ENCODE measurements around the gene ELOB.

ELOB gene

GRCh38 chr16:2777231-2777902 lies at the start of gene ELOB:
Gene ELOB (minus strand): TSS chr16:2777280. CDS start chr16:2777239, 41 bp downstream.
- Mint-ChIP-seq H3K27ac (peak within 1 kb of the TSS; percentile 98 to 99), H3K27me3 (no peaks in the 10 kb centered on the region), H3K9me3 (no peaks in the 10 kb centered on the region), H3K4me1 (peaks cover 61% of the 10 kb centered on the region), H3K4me3 (peak within 1 kb of the TSS; percentile 91 to 96)
- DNase-seq (peak; percentile 85 to 87), ATAC-seq (peak; percentile 93)

DNA sequence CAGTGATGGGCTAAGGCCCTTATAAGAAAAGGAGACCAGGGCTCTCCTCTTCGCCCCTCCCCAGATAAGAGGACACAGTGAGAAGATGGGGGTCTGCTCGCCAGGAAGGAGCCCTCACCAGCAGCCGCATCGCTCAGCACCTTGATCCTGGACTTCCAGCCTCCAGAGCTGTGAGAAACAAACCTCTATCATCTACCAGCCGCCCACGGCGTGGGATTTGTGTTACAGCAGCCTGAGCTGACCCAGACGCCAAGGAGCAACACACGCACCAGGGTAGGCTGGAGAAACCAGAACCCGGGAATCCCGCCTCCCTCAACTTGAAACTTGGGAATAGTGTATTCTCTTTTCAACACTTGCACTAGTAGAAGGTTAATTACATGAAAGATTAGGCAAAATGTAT lies 48.8 kb upstream of the ELOB start:
- Mint-ChIP-seq H3K4me3 (no peak overlapping the region), H3K27ac (no peak overlapping the region), H3K9me3 (no peaks in the 10 kb centered on the region), H3K27me3 (peaks cover 6% of the 10 kb centered on the region), H3K4me1 (no peaks in the 10 kb centered on the region)
- ATAC-seq = no peak
- no peak for DNase-seq

DNA sequence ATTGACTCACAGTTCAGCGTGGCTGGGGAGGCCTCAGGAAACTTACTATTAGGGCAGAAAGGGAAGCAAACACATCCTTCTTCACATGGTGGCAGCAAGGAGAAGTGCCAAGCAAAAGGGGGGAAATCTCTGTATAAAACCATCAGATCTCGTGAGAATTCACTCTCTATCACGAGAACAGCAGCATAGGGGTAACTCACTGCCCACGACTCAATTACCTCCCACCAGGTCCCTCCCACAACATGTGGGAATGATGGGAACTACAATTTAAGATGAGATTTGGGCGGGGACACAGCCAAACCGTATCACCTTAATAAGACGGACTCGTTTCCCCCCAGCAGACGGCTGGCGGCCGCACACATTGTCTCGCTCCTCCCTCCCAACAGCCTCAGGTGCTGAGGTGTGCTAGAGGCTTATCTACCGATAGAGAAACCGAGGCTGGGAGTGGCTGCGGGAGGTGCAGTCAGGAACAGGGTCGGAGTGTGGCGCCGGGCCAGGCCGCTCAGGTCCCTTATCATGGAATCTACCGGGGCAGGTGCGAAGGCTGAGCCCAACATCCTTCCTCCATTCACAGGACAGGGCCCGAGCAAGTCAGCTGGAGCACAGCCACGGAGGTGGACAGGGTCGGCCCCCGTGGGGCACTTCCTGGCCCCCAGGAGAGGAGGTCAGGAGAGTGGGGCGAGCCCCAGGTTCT lies 48.1 kb upstream of the ELOB start:
- Mint-ChIP-seq H3K4me1 (no peaks in the 10 kb centered on the region), H3K27me3 (no peaks in the 10 kb centered on the region), H3K9me3 (no peaks in the 10 kb centered on the region), H3K4me3 (no peak overlapping the region), H3K27ac (no peak overlapping the region)
- ATAC-seq (no peak), DNase-seq (no peak)

- no peak for ATAC-seq
- Mint-ChIP-seq H3K4me3 (no peak overlapping the region), H3K27me3 (no peaks in the 10 kb centered on the region), H3K4me1 (no peaks in the 10 kb centered on the region), H3K9me3 (no peaks in the 10 kb centered on the region), H3K27ac (no peak overlapping the region)
- DNase-seq = no peak
These were observed 47.5 kb upstream of the ELOB start for GRCh38 chr16:2824626-2825025.

- no peak overlapping the region for H3K4me3 Mint-ChIP-seq
- DNase-seq = no peak
These were observed 45.4 kb upstream of the ELOB start for GRCh38 chr16:2822496-2822895.

DNA sequence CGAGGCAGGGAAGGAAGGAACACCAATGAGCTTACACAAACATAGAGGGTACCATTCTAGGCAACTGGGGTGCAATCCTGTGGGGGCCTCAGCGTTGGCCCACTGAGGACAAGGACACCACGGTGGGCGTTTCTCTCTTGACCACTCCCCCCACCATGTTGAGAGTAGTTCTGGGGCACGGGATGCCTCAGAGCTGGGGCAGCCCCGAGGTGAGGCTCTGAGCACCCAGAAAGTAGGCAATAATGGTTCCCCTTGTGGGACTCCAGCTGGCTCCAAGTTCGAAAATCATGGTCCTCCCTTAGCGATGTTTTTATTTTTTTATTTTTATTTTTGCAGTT lies 45.0 kb upstream of the ELOB start:
- Mint-ChIP-seq H3K27me3 (no peaks in the 10 kb centered on the region), H3K9me3 (no peaks in the 10 kb centered on the region), H3K4me3 (no peak overlapping the region), H3K27ac (no peak overlapping the region), H3K4me1 (no peaks in the 10 kb centered on the region)
- ATAC-seq (no peak), DNase-seq (no peak)

More at GRCh38 chr16:2822496-2822895, 45.4 kb upstream of the ELOB start:
- Mint-ChIP-seq H3K4me1 (no peaks in the 10 kb centered on the region), H3K9me3 (no peaks in the 10 kb centered on the region), H3K27me3 (no peaks in the 10 kb centered on the region), H3K27ac (no peak overlapping the region)
- ATAC-seq = no peak

DNA sequence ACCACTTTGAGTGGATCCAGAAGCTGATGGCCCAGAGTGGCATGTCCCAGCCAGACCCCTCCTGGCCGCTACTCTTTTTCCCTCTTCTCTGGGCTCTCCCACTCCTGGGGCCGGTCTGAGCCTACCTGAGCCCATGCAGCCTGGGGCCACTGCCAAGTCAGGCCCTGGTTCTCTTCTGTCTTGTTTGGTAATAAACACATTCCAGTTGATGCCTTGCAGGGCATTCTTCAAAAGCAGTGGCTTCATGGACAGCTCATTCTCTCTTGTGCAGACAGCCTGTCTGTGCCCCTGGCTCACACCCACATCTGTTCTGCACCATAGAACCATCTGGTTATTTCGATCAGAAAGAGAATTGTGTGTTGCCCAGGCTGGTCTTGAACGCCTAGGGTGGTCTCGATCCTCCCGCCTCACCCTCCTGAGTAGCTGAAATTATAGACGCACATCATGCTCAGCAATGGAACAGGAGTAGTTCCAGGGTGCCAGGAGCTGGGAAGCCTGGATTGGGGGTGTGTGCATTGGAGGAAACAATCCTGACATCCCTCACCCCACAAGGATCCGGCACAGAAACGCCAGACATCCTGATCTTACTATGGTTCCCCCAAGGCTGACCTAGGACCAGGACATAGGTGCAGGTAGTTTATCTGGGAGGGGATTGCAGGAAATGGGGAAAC lies 44.5 kb upstream of the ELOB start:
- no peak overlapping the region for H3K27ac Mint-ChIP-seq
- H3K9me3 Mint-ChIP-seq = no peaks in the 10 kb centered on the region
- no peaks in the 10 kb centered on the region for H3K27me3 Mint-ChIP-seq
- no peak for DNase-seq
- ATAC-seq = no peak
- H3K4me1 Mint-ChIP-seq = no peaks in the 10 kb centered on the region
- no peak overlapping the region for H3K4me3 Mint-ChIP-seq

- Mint-ChIP-seq H3K9me3 (no peaks in the 10 kb centered on the region), H3K4me1 (no peaks in the 10 kb centered on the region), H3K27ac (no peak overlapping the region), H3K27me3 (no peaks in the 10 kb centered on the region), H3K4me3 (no peak overlapping the region)
- ATAC-seq (no peak), DNase-seq (no peak)
These were observed 43.9 kb upstream of the ELOB start for GRCh38 chr16:2820836-2821486.

- no peaks in the 10 kb centered on the region for H3K4me1 Mint-ChIP-seq
- no peak for ATAC-seq
- no peaks in the 10 kb centered on the region for H3K27me3 Mint-ChIP-seq
- no peak overlapping the region for H3K27ac Mint-ChIP-seq
- DNase-seq = no peak
- H3K9me3 Mint-ChIP-seq = no peaks in the 10 kb centered on the region
- H3K4me3 Mint-ChIP-seq = no peak overlapping the region
These were observed 43.1 kb upstream of the ELOB start for GRCh38 chr16:2819939-2820835.

DNA sequence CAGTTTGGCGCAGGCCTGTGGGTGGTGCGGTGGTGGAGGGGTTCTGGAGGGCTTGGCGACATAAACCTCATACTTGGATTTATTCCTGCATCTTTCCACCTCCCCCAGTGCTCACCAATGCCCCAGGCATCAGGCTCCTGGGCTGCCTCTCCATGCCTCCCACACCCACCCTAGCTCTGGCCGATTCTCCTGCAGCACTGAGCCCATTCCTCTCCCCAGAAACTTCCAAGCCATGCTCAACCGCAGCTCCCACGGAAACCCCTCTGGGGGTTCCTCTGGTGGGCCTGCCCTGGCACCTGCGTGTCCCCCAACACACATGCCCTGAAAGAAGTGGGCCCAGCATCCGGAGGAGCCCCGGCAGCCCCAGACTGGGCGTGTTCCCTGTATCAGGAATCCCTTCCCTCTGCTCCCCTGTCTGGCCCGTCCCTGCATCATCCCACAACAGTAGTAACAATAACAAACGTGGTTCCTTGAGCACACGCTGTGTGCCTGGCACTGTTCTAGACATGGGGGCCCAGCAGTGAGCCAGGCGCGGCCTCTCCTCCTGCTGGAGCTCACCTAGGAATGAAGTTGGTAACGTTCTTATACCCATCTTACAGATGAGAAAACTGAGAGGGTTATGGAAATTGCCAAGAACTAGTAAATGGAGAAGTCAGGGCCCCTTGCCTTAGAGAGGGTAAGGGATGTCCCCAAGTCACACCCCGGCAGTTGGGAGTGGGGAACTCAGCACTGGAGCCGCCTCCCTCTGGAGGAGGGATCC lies 42.3 kb upstream of the ELOB start:
- ATAC-seq (no peak), DNase-seq (no peak)
- no peak overlapping the region for H3K4me3 Mint-ChIP-seq
- no peaks in the 10 kb centered on the region for H3K4me1 Mint-ChIP-seq
- no peaks in the 10 kb centered on the region for H3K27me3 Mint-ChIP-seq
- H3K27ac Mint-ChIP-seq = peak overlapping the region; percentile 46 to 78
- H3K9me3 Mint-ChIP-seq = no peaks in the 10 kb centered on the region

DNA sequence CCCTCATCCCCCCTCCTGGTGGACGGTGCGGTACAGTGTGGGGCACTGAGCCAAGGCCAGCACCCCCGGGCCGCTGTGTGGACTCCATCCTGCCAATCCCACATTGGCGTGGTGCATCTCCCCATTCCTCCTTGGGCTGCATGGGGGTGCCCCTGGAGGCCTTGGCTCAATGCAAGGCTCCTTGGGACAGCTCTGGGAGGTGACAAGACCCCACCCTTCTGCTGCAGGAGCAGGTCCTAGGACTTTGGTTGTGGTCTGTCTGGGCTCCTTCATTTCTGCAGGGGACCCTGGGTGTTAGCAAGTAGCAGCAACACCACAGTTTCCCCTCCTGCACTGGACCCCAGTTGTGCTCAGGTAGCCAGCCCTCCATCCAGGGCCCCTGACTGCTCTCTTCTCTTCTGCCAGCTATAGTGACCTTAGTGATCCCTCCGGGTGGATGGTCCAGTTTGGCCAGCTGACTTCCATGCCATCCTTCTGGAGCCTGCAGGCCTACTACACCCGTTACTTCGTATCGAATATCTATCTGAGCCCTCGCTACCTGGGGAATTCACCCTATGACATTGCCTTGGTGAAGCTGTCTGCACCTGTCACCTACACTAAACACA lies 41.3 kb upstream of the ELOB start:
- H3K27me3 Mint-ChIP-seq = no peaks in the 10 kb centered on the region
- DNase-seq = no peak
- peak overlapping the region in 1 of 2 donors; percentile 61 for H3K27ac Mint-ChIP-seq
- H3K9me3 Mint-ChIP-seq = no peaks in the 10 kb centered on the region
- no peaks in the 10 kb centered on the region for H3K4me1 Mint-ChIP-seq
- H3K4me3 Mint-ChIP-seq = peak overlapping the region in 1 of 2 donors; percentile 44
- ATAC-seq = no peak

DNA sequence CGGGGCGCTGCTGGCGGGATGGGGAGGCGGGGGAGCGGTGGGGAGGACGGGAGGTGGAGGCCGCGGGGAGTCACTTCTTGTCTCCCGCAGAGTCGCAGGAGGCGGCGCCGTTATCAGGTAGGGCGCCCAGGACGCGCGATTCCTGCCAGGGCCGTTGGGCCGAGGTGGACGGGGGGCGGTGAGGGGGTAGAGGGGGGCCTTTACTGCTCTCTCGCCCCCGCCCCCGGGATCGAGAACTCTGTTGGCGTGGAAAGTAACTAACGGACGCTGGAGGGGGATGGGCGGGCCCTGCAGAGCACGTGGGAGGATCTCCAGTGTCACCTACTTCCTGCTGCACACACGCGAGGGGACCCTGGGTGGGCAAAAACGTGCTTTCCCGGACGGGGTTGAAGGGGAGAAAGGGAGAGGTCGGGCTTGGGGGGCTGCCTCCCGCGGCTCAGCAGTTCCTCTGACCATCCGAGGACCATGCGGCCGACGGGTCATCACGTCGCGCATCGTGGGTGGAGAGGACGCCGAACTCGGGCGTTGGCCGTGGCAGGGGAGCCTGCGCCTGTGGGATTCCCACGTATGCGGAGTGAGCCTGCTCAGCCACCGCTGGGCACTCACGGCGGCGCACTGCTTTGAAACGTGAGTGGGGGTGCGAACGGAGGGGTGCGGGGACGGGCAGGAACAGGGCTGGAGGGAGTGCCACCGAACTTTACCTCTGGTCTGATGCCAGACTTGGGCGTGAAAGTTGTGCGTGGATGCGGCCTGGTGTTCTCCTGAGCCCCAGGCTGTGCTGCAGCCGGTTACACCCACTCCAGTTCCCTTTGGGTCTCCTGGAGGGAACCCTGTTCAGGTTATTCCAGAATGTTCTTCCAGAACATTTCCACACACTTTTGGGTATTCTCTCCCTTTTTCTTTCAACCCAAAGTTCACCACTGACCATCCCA lies 40.5 kb upstream of the ELOB start:
- Mint-ChIP-seq H3K27me3 (no peaks in the 10 kb centered on the region), H3K4me3 (peak overlapping the region; percentile 41 to 74), H3K27ac (peak overlapping the region in 1 of 2 donors; percentile 91), H3K4me1 (no peaks in the 10 kb centered on the region), H3K9me3 (no peaks in the 10 kb centered on the region)
- ATAC-seq (peak; percentile 47), DNase-seq (peak in 1 of 2 donors; percentile 33)

- peak within 1 kb of the TSS; percentile 76 to 91 for H3K27ac Mint-ChIP-seq
- H3K27me3 Mint-ChIP-seq = no peaks in the 10 kb centered on the region
- peak within 1 kb of the TSS; percentile 65 to 74 for H3K4me3 Mint-ChIP-seq
- DNase-seq (peak; percentile 36 to 63), ATAC-seq (peak; percentile 88)
- H3K4me1 Mint-ChIP-seq = no peaks in the 10 kb centered on the region
- H3K9me3 Mint-ChIP-seq = no peaks in the 10 kb centered on the region
These were observed 39.8 kb upstream of the ELOB start, which contains the start of gene PRSS21 for GRCh38 chr16:2816751-2817339. Gene PRSS21 (plus strand): TSS chr16:2817237. CDS start chr16:2817269, 32 bp downstream.

Data from stimulated activated naive CD8-positive, alpha-beta T cell treated with anti-CD3 and anti-CD28 coated beads, Interleukin-15, amount 100 ng/mL, for 72 hours (primary cell).